HG02678 (cell line): ENCODE measurements around the gene WDR70.
"Not testable (repeated sequence)": the region's sequence is repeated elsewhere in the genome, so short reads cannot be mapped to it uniquely, and the experiment has no call there.

ENCODE experiments used
- ATAC-seq: cut with Tn5 transposase; IDR thresholded peaks from one replicate; pipeline ENCODE4 v1.9.1; 2021; ENCODE audit warnings: mild to moderate bottlenecking, moderate library complexity; ENCODE audit not compliant: unreplicated experiment

The WDR70 gene

GRCh38 chr5:37787742-37788141 lies 408.6 kb downstream of the WDR70 start:
- ATAC-seq = no peak

- ATAC-seq = no peak
These were observed 410.9 kb downstream of the WDR70 start for GRCh38 chr5:37789991-37790390.

GRCh38 chr5:37791321-37791720 lies 412.2 kb downstream of the WDR70 start:
- ATAC-seq = no peak

GRCh38 chr5:37792975-37793631 lies 414.0 kb downstream of the WDR70 start:
- no peak for ATAC-seq

GRCh38 chr5:37795292-37795691 lies 416.2 kb downstream of the WDR70 start:
- not testable (repeated sequence) for ATAC-seq

GRCh38 chr5:37796435-37796834 lies 417.3 kb downstream of the WDR70 start:
- ATAC-seq = not testable (repeated sequence)

GRCh38 chr5:37799865-37800421 lies 420.8 kb downstream of the WDR70 start:
- ATAC-seq = no peak

GRCh38 chr5:37801521-37801920 lies 422.4 kb downstream of the WDR70 start:
- no peak for ATAC-seq
